Panc1 (cell line): ENCODE results near the gene CD164L2.

Experiments
- POLR2AphosphoS5 ChIP-seq: IDR thresholded peaks from 2 replicates; pipeline ENCODE4 v1.6.1; 2012; ENCODE audit warnings: mild to moderate bottlenecking, low read depth, low read length, moderate library complexity
- TCF7L2 ChIP-seq: IDR thresholded peaks from 2 replicates; pipeline ENCODE4 v1.6.1; 2011; ENCODE audit warnings: mild to moderate bottlenecking, low read depth, low read length, inconsistent platforms
- TF ChIP-seq, protein P1 (sequence below): fragments of 450-650 bp; IDR thresholded peaks from 2 replicates; pipeline ENCODE4 v1.5.1; 2017; ENCODE audit warnings: mild to moderate bottlenecking
- TF ChIP-seq, protein P2 (sequence below), 2 experiments: IDR thresholded peaks; 2 replicates each; pipeline ENCODE4 v1.6.1; 2011 to 2012; ENCODE audit warnings: low read depth in 2 of 2, control low read depth in 1 of 2, low read length in 1 of 2, mild to moderate bottlenecking in 1 of 2, moderate library complexity in 1 of 2; ENCODE audit not compliant: insufficient read depth in 1 of 2

DNA sequence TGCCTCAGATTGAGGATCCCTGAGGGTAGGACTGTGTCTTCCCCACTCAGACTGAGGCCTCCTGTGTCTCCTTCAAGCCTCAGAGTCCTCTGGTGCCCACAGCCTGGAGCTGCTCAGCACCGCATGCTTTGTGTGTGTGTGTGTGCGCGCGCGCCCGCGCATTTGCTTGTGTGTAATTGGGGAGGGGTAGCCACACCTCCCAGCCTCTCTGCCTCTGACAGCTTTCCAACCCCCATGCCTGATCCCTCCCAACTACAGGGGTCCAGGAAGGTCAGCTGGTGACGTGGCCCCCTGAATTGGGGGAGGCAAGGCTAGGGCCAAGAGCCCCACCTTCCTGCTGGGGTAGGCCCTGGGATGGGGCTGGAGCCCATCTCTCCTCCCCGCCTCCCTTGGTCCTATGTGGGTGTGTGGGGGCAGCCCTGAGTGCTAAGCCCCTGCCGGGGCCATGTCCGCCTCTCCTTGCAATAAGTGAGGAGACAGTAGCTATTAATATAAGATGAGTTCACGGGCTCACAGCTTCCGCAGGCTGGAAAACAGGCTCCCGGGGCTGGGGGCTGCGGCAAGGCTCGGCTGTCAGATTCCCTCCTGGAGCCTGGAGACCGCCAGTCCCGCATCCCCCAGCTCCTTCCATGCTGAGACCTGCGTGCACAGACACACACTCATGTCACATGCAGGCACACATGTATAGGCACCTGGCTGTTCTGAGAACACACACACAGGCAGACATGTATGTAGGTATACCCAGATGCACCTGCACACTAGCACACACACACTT is 16.3 kb upstream of the CD164L2 start:
- TF ChIP-seq, protein P1, sequence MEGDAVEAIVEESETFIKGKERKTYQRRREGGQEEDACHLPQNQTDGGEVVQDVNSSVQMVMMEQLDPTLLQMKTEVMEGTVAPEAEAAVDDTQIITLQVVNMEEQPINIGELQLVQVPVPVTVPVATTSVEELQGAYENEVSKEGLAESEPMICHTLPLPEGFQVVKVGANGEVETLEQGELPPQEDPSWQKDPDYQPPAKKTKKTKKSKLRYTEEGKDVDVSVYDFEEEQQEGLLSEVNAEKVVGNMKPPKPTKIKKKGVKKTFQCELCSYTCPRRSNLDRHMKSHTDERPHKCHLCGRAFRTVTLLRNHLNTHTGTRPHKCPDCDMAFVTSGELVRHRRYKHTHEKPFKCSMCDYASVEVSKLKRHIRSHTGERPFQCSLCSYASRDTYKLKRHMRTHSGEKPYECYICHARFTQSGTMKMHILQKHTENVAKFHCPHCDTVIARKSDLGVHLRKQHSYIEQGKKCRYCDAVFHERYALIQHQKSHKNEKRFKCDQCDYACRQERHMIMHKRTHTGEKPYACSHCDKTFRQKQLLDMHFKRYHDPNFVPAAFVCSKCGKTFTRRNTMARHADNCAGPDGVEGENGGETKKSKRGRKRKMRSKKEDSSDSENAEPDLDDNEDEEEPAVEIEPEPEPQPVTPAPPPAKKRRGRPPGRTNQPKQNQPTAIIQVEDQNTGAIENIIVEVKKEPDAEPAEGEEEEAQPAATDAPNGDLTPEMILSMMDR = no peak
- TF ChIP-seq POLR2AphosphoS5 (no peak), TCF7L2 (no peak)
- TF ChIP-seq, protein P2, sequence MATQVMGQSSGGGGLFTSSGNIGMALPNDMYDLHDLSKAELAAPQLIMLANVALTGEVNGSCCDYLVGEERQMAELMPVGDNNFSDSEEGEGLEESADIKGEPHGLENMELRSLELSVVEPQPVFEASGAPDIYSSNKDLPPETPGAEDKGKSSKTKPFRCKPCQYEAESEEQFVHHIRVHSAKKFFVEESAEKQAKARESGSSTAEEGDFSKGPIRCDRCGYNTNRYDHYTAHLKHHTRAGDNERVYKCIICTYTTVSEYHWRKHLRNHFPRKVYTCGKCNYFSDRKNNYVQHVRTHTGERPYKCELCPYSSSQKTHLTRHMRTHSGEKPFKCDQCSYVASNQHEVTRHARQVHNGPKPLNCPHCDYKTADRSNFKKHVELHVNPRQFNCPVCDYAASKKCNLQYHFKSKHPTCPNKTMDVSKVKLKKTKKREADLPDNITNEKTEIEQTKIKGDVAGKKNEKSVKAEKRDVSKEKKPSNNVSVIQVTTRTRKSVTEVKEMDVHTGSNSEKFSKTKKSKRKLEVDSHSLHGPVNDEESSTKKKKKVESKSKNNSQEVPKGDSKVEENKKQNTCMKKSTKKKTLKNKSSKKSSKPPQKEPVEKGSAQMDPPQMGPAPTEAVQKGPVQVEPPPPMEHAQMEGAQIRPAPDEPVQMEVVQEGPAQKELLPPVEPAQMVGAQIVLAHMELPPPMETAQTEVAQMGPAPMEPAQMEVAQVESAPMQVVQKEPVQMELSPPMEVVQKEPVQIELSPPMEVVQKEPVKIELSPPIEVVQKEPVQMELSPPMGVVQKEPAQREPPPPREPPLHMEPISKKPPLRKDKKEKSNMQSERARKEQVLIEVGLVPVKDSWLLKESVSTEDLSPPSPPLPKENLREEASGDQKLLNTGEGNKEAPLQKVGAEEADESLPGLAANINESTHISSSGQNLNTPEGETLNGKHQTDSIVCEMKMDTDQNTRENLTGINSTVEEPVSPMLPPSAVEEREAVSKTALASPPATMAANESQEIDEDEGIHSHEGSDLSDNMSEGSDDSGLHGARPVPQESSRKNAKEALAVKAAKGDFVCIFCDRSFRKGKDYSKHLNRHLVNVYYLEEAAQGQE (IDR thresholded peaks at IDR 0.05; ENCODE audit: insufficient read depth in 1 of 2, low read depth in 2 of 2, low read length in 1 of 2) = no peak
